Amygdala (tissue), 56 donors: ENCODE measurements around the gene AGBL4.
A peak's percentile ranks its signal among the peaks of the same experiment; 100 is the strongest.
"Not testable (repeated sequence)": the region's sequence is repeated elsewhere in the genome, so short reads cannot be mapped to it uniquely, and the experiment has no call there.

ENCODE experiments used
- DNase-seq, 56 donors: peaks; one replicate each; lab custom pipeline; 2025; lab: John Stamatoyannopoulos, UW

Gene AGBL4

DNA sequence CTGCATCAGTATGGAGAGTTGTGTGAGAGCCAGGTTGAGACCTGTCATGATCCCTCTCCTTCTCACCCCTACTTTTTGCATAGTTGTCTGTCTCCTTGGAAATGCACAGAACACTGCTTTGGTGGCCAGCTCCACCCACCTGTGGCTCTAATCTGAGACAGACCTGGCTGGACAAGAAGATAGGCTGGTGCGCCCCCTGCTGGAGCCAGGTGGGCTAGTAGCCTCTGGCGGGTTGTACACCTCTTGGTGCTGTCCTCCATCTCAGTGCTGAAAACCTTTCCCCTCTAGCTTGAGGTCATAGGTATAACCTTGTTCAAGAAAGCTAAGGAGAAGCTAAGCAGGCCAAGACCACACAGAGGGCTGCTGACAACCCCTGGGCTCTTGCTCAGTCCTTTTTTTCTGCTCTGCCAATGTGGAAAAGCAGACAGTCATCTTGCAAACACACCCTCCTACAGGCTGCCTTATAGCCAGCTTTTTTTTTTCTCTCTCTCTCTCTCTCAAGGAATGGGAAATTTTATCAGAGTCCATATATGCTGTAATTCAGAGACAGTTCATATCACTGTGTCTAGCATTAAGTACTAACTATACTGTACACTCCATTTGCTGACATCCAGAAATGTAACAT, 1492.9 kb downstream of the AGBL4 start:
- peak in 38 of 56 donors; percentile 4 to 77 (median 22) for DNase-seq

DNA sequence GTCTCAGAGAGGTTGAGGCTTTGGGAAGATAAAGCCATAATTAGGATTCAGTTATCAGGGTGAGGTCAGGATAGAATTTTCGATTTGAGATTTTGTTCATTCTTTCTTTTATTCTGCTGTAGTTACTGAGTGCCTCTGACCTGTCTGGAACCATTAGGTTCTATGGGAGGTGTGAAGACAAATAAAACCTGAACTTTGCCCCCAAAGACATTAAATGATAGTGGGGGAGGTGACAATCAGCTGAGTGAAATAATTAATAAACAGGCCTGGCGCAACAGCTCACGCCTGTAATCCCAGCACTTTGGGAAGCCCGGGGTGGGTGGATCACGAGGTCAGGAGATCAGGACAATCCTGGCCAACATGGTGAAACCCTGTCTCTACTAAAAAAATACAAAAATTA, 1496.7 kb downstream of the AGBL4 start:
- no peak for DNase-seq

DNA sequence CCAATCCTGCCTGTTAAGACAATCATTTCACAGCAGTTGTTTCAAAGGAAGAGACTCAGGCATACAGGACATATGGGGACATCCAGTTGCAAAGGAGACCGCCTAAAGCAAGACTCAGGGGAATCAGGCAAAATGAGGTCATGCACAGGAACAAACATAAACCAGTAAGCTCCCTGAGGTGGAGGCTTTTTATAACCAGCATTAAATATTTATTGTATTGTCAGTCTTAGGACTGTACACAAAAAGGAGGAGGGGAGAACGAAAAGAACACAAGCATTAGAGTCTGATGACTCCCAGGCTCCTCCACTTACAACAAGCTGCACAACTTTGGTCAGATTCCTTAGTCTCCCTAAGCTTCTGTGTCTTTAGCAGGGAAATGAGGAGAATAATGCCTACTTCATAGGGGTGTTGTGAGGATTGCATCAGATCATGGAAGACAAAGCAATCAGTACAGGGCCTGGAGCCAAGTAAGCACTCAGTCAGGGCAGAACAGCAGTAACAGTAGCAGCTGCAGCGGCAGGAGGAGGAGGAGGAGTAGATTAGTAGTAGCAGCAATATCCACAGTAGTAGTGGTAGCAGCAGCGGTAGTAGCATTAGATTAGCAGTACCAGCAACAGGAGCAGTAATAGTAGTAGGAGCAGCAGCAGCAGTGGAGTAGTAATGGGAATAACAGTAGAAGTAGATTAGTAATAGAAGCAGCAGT, 1497.6 kb downstream of the AGBL4 start:
- DNase-seq: peak in 49 of 56 donors; percentile 3 to 81 (median 47)

DNA sequence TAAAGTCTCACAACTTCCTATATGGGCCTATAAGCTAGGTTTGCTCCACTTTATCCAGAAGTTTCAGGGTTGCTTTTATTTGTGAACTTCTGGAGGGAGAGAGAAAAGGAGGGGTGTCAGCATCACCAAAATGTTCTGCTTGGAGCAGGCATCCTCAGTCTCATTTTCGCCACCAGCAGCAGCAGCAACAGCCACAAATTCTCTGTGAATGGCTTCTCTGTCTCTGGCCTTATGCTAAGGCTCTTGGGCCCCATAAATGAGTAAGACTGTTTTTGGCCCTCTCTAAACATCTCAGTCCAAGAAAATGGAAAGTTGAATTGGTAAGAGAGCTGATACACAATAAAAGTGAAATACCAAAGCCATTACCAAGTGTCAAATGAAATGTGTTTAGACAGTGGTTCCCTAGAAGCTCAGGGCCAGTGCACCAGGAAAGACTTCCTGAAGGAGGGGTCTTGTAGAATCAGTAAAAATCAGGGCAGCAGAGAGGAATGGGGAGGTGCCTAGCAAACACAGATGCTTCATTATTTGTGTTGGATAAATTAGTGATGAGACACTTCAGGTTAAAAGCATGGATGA, 1498.8 kb downstream of the AGBL4 start:
- peak in 20 of 56 donors; percentile 0 to 37 (median 8) for DNase-seq

DNA sequence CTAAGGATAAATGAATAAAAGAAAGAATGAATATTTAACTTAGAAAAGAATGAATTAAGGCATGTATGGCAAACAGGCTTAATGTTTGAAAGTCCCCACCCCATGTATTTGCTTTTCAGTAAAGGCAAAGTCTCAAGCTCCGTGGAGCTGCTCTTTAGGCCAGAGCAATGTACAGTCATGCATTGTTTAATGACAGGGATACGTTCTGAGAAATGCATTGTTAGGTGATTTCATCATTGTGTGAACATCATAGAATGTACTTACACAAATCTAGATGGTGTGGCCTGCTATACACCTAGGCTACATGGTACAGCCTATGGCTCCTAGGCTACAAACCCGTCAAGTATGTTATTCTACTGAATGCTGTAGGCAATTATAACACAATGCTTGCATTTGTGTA, 1500.2 kb downstream of the AGBL4 start:
- no peak for DNase-seq

DNA sequence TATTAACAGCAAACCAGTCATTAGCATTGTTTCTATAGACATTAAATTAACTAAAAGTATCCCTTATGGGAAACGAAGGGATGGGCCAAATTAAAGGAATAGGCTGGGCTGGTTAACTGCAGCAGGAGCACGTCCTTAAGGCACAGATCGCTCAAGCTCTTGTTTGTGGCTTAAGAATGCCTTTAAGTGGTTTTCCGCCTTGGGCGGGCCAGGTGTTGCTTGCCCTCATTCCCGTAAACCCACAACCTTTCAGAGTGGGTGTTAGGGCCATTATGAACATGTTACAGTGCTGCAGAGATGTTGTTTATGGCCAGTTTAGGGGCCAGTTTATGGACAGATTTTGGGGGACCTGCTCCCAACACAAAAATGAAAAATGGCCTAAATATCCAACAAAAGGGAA, 1503.9 kb downstream of the AGBL4 start:
- not testable (repeated sequence) for DNase-seq

DNA sequence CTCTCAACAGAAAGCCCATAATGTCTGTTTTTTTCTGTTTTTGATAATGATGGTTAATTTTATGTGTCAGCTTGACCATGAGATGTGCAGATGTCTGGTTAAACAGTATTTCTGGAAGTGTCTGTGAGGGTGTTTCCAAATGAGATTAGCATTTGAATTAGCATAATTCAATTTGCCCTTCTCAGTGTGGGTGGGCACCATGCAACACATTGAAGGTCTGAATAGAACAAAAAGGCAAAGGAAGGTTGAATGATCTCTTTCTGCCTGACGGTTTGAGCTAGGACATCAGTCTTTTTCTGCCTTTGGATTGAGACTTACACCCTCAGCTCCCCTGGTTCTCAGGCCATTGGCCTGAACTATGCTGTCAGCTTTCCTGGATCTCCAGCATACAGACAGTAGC, 1516.9 kb downstream of the AGBL4 start:
- no peak for DNase-seq

DNA sequence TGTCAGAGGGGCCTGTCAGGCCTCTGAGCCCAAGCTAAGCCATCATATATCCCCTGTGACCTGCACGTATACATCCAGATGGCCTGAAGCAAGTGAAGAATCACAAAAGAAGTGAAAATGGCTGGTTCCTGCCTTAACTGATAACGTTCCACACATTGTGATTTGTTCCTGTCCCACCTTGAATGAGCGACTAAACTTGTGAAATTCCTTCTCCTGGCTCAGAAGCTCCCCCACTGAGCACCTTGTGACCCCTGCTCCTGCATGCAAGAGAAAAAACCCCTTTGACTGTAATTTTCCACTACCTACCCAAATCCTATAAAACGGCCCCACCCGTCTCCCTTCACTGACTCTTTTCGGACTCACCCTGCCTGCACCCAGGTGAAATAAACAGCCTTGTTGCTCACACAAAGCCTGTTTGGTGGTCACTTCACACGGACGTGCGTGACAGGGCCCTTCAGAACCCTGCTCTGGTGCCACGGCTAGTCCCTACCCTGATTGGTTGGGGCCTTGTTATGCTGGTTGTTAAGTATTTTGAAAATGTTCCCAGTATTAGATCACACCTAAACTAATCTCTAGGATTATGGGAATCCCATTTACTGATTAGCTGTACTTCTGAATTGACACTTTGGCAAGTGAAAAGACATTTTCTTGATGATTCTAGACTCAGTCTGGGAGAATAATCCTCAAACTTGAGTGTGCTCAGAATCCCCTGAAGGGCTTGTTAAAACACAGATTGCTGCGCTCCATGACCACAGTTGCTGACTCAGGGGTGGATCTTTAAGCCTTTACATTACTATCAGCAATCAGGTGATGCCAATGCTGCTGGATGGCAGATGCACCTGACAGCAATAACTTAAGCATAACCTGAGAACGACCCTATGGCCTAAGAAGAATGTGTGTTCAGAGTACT, 1523.0 kb downstream of the AGBL4 start:
- no peak for DNase-seq

DNA sequence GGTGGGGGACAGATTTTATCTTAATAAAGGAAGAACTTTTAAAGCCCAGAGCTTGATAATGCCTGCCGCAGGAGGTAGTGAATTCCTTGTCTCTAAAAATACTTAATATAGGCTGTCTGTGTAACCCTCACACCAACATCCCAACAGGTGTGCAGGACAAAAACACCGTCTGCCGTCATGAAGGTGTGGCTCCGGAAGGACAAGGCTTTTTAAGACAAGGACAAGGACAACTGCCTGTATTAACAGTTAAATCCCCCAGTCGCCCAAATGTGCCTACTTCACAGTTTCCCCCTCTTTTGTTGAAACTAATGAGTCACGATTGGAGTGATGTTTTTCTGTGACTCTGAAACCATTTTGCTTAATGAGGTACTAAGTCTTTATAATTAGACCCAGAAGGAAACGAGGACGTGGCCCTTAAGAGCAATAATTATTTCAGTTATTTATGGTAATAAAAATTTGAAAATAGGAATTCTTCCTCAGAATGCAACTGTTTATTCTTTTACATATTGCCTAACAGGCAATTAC, 1524.5 kb downstream of the AGBL4 start:
- no peak for DNase-seq

DNA sequence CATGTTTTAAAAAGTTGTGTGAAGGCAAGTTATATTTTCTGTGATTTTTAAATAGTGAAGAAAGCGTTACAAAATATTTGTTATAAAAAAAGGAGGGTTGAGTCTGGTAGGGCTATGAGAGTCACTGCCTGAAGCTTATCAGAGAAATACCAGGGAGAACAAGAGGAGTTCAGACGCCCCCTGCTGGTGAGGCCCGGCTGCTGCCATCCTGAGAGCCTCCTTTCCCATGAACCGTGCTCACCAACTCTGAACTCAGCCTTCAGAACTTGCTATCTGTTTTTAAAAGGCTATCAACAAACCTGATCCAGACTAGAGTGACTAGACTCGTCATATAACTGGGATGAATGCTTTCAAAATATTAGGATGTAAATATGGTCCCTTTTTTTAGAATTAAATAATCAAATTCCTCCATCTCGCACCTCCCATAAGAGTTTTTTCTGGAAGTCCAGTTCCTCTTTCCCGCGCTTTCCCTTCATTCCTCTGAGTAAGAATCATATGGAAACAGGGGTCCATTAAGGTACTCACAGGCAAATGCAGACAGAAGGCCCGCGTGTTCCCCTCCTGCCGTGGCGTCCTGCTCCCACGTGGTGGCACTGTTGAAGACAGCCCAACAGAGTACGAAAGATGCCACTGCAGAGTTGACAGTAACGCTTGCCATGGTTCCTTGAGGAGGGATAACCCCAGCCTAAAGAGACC, 1525.5 kb downstream of the AGBL4 start:
- peak in 55 of 56 donors; percentile 15 to 95 (median 65) for DNase-seq

DNA sequence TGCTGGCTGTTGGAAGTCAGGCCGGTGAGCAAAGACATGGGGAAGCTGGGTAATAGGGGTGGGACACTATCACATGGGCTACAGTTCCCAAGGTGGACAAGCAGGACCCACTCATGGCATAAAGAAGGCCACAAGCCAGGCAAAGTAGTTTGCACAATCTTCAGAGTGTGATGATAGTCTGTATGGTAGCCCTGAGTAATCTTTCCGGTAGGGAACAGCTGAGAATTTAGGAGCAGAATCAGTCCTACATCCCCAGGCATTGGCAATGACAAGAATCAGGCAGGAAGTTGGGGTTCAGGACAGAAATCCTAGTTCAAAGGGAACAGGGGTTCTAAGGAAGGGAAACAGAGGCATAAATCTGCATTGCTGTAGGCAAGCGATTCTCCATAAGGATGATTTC, 1527.8 kb downstream of the AGBL4 start:
- no peak for DNase-seq

DNA sequence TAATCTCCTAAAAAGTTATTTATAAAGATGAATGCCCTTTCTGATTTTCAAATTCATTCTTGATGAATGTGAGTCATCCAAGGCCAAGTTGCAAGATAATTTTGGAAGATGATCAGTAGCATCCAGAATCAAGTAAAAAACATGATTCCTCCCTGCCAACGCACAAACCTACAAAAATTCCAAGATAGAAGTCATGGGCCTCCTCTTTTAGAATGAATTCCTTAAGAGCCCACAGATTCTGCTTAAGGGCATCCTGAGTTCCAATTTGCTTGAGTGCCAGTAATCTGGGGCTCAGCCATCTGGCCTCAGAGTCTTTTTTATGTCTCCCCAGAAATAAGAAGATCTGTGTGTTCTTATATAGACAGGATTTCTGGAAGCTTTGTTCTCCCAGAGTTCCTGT, 1528.6 kb downstream of the AGBL4 start:
- DNase-seq: no peak

DNA sequence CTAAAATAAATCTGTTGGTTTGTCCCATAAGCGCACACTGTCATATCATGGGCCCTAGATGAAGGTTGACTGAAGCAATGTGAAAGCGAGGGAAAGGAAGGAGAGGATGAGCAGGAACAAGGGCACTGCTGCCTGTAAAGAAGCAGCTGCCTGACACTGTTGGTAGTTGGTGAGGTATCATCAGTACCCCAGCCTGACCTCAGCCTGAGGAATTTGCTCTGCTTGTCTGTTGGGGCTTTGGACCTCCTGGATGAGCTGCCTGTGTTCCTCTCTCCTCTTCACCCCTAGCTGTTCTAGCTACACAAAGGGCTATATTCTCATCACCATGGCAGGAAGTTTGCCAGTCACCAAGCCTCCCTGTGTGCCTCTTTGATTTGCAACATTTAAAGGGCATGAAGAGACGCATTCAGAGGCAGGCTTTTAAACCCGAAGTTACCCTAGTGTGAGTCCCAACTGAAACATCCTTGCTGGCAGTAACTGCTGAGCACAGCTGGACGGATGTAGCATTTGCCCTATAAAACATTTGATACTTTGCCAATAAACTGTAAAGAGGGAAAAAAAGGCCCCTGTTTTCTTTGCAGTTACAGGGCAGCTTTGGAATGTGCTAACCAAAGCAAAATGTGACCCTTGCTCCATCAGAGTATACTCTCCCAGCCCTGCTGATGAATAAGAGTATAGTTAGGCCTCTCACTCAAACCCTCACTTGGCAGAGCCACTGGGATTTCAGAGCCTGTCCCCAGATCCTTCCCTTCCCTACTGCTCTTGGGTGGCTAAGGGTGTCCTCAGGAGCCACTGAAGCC, 1529.6 kb downstream of the AGBL4 start:
- DNase-seq: peak in 51 of 56 donors; percentile 14 to 91 (median 61)

DNA sequence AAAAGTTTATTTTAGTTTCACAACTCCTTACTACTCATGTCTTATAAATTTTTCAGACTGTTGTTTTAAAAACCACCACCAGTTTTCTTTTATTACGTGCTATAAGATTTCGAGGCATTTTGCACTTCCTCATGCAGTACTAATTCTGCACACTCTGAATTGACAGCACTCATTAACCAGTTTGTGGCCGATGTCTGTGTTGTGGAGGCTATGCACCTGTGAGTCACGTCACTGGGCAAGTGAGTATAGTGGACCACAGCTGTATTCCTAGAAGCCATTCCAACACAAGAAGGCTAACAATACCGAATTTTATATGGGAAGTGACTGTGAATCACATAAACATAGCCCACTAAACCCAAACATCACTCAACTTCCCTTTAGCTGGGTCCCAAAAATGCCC, 1530.7 kb downstream of the AGBL4 start:
- DNase-seq: no peak

DNA sequence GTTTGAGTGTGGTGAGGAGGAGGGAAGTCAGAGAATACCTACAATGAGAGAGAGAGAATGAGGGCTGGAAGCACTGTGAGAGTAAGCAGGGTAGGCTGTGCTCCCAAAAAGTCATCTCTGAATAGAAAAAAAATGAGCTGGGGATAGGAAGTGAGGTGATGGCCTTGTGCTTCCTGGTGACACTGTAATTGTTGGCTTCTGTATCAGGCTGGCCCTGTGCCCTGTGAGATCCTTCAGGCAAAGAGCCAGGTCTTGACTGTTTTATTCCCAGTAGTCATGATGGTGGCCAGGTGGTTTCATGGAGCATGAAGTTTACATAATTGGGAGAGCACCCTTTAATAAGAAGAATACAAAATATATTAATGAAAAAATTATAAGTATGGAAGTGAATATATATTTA, 1531.4 kb downstream of the AGBL4 start:
- DNase-seq: peak in 2 of 56 donors; percentile 4 to 15

DNA sequence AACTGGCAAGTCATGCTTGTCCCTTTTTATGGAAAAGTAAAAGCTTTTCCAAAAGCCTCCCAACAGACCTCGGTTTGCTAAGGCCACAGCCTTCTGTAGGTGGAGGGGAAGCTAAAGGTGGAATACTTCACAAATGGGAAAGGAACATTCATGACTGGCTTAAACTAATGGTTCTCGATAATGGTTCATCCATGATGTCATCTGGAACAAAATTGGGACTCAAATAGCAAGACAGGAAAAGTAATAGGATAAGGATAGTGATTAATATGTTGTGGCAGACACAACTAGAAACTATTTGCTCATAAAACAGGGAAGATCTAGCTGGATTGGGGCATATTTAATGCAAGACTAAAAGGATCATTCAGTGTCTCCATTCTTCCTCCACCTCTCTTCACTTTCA, 1535.0 kb downstream of the AGBL4 start:
- no peak for DNase-seq
